Astrocyte (in vitro differentiated cells and primary cell): ENCODE results near the gene RUNX3.

ENCODE experiments used
- CTCF ChIP-seq: IDR thresholded peaks from 2 replicates; pipeline ENCODE4 v1.5.1; 2011; ENCODE audit warnings: low read depth, mild to moderate bottlenecking, inconsistent platforms, low read length, moderate library complexity; ENCODE audit not compliant: insufficient read depth
- EZH2 ChIP-seq: IDR thresholded peaks from 2 replicates; pipeline ENCODE4 v1.6.1; 2012; ENCODE audit warnings: mild to moderate bottlenecking, low read length, inconsistent platforms; ENCODE audit not compliant: insufficient read depth

GRCh38 chr1:24878775-24879742 lies 51.0 kb downstream of the RUNX3 start:
- no peak for TF ChIP-seq CTCF
- no peak for TF ChIP-seq EZH2
